CD14-positive monocyte (primary cell): ENCODE measurements around the gene ATF1. TPM values are rescaled to one million over a fixed set of nuclear protein-coding genes. Genes with fewer than 3 reads are reported as not detected.

ENCODE experiments used
- DNase-seq, 3 donors: peaks; one replicate each; pipeline ENCODE4 v3.0.0-alpha.2; 2011 to 2022
- H2AFZ ChIP-seq: 2 replicates; pipeline ENCODE4 v1.6.0; 2012; ENCODE audit warnings: mild to moderate bottlenecking, low read depth, low read length, inconsistent platforms; ENCODE audit not compliant: insufficient read depth, poor library complexity, severe bottlenecking
- H3K27ac ChIP-seq, 2 donors: 1 replicate in 1 of 2; 2 replicates in 1 of 2; pipeline ENCODE4 v1.5.1; 2012 to 2013; ENCODE audit warnings: low read length in 2 of 2, control low read depth in 1 of 2, inconsistent platforms in 1 of 2, low read depth in 1 of 2, mild to moderate bottlenecking in 1 of 2
- H3K27me3 ChIP-seq, 2 donors: one replicate each; pipeline versions ENCODE4 v1.6.0 to v1.6.1; 2011 to 2013; ENCODE audit warnings: low read length in 2 of 2; ENCODE audit not compliant: control insufficient read depth in 2 of 2, insufficient read depth in 2 of 2
- H3K36me3 ChIP-seq, 2 donors: replicated peaks in 1 of 2; 1 replicate in 1 of 2; 2 replicates in 1 of 2; pipeline versions ENCODE4 v1.5.1 to v1.6.1; 2012 to 2013; ENCODE audit warnings: low read length in 2 of 2, control low read depth in 1 of 2, inconsistent platforms in 1 of 2, mild to moderate bottlenecking in 1 of 2; ENCODE audit not compliant: insufficient read depth in 2 of 2, control insufficient read depth in 1 of 2
- H3K4me1 ChIP-seq, 2 donors: 1 replicate in 1 of 2; 2 replicates in 1 of 2; pipeline versions ENCODE4 v1.5.1 to v1.6.1; 2012 to 2013; ENCODE audit warnings: low read length in 2 of 2, control low read depth in 1 of 2, inconsistent platforms in 1 of 2, mild to moderate bottlenecking in 1 of 2, moderate library complexity in 1 of 2; ENCODE audit not compliant: insufficient read depth in 2 of 2, control insufficient read depth in 1 of 2
- H3K4me2 ChIP-seq: replicated peaks from 2 replicates; pipeline ENCODE3; 2012; ENCODE audit warnings: low read length, moderate library complexity, mild to moderate bottlenecking; ENCODE audit not compliant: poor library complexity, severe bottlenecking; ENCODE audit errors: extremely low read depth
- H3K4me3 ChIP-seq, 3 experiments: fragments of 200-600 bp in 1 of 3; sonication (generic) in 1 of 3; replicated peaks in 1 of 3; 1 replicate in 2 of 3; 2 replicates in 1 of 3; pipeline ENCODE4 v1.5.1; 2011 to 2013; ENCODE audit warnings: low read length in 3 of 3, mild to moderate bottlenecking in 3 of 3, control low read depth in 2 of 3, low read depth in 2 of 3, inconsistent platforms in 1 of 3, moderate library complexity in 1 of 3
- H3K79me2 ChIP-seq: 2 replicates; pipeline ENCODE4 v1.6.0; 2012; ENCODE audit warnings: mild to moderate bottlenecking, control low read depth, inconsistent platforms, low read length, moderate library complexity; ENCODE audit not compliant: insufficient read depth
- H3K9ac ChIP-seq: 2 replicates; pipeline ENCODE4 v1.6.0; 2017; ENCODE audit warnings: low read length, mild to moderate bottlenecking; ENCODE audit not compliant: insufficient read depth, poor library complexity, severe bottlenecking
- H3K9me3 ChIP-seq, 2 donors: replicated peaks in 1 of 2; 1 replicate in 1 of 2; 2 replicates in 1 of 2; pipeline versions ENCODE4 v1.5.1 to v1.6.1; 2012 to 2013; ENCODE audit warnings: low read length in 2 of 2, control low read depth in 1 of 2; ENCODE audit not compliant: control insufficient read depth in 1 of 2, insufficient read depth in 1 of 2
- H4K20me1 ChIP-seq: 2 replicates; pipeline ENCODE4 v1.6.0; 2012; ENCODE audit warnings: mild to moderate bottlenecking, low read length, control low read depth, moderate library complexity; ENCODE audit not compliant: insufficient read depth
- H3K27ac Mint-ChIP-seq, 7 donors: one replicate each; pipeline ENCODE4 v1.8.0; 2020; ENCODE audit warnings: mild to moderate bottlenecking in 7 of 7, mixed read lengths in 7 of 7, moderate library complexity in 6 of 7, inconsistent platforms in 2 of 7
- H3K27me3 Mint-ChIP-seq, 3 donors: one replicate each; pipeline ENCODE4 v1.8.0; 2021 to 2022; ENCODE audit warnings: low read depth in 3 of 3, mild to moderate bottlenecking in 3 of 3, mixed read lengths in 3 of 3, moderate library complexity in 3 of 3, inconsistent platforms in 1 of 3
- H3K36me3 Mint-ChIP-seq, 2 donors: one replicate each; pipeline ENCODE4 v1.8.0; 2020; ENCODE audit warnings: mixed read lengths in 2 of 2, inconsistent platforms in 1 of 2, mild to moderate bottlenecking in 1 of 2
- H3K4me1 Mint-ChIP-seq: one replicate; pipeline ENCODE4 v1.8.0; 2020; ENCODE audit warnings: mild to moderate bottlenecking, mixed read lengths
- H3K4me3 Mint-ChIP-seq, 2 donors: one replicate each; pipeline ENCODE4 v1.8.0; 2020; ENCODE audit warnings: mild to moderate bottlenecking in 2 of 2, mixed read lengths in 2 of 2, moderate library complexity in 1 of 2
- H3K9me3 Mint-ChIP-seq, 7 donors: one replicate each; pipeline ENCODE4 v1.8.0; 2020 to 2022; ENCODE audit warnings: mixed read lengths in 7 of 7, mild to moderate bottlenecking in 6 of 7, moderate library complexity in 6 of 7, inconsistent platforms in 2 of 7
- WGBS: methylation state at CpG from one replicate; pipeline ENCODE4 v1.1.5; 2013; ENCODE audit warnings: missing lambda C conversion rate; ENCODE audit not compliant: insufficient coverage; 5-methylcytosine and 5-hydroxymethylcytosine counted together
- intact Hi-C, 2 donors: fragments of 100-400 bp; cut with micrococcal nuclease; formaldehyde crosslinking; loops; one replicate each; pipeline versions ENCODE4 v1.15.0 to v1.15.1; 2023
- polyA plus RNA-seq, 3 donors: library from polyadenylated mRNA; depleted of rRNA in 1 of 3; unstranded in 2 of 3; stranded (reverse) in 1 of 3; fragments of 300-500 nt in 2 of 3; fragments of >200 nt in 1 of 3; fragmentation: Illumina TruSeq in 2 of 3; gene quantifications; 1 replicate in 2 of 3; 2 replicates in 1 of 3; pipeline ENCODE4 v1.2.3, GENCODE V29; 2012 to 2021
- TF ChIP-seq, protein P1 (sequence below): fragments of 200-600 bp; IDR thresholded peaks from one replicate; pipeline ENCODE4 v1.8.0; 2022; ENCODE audit warnings: antibody characterized with exemption, mild to moderate bottlenecking

Gene ATF1
- polyA plus RNA-seq, 3 donors: 12.6 to 21.9 (median 21.5) TPM

DNA sequence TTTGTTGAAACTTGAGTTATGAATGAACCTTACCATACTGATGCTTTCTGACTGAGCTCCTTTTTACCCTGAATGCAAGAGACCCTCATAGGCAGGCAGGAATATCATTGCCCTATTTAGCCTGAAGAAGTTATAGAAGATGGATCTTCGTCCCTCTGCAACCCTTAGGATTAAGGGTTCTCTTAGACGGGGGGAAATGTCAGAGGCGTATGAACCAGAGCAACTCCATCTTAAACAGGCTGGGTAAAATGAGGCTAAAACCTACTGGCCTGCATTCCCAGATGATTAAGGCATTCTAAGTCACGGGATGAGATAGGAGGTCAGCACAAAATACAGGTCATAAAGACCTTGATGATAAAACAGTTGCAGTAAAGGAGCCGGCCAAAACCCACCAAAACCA lies 7.5 kb downstream of the ATF1 start:
- Mint-ChIP-seq H3K4me1 (no peaks in the 10 kb centered on the region), H3K9me3 (no peaks in the 10 kb centered on the region), H3K4me3 (no peak overlapping the region), H3K27ac (no peak overlapping the region), H3K36me3 (peaks cover 24 to 49% of the 10 kb centered on the region in 2 donors), H3K27me3 (peaks cover 0 to 2% (median 0%) of the 10 kb centered on the region in 3 donors)
- TF ChIP-seq, protein P1, sequence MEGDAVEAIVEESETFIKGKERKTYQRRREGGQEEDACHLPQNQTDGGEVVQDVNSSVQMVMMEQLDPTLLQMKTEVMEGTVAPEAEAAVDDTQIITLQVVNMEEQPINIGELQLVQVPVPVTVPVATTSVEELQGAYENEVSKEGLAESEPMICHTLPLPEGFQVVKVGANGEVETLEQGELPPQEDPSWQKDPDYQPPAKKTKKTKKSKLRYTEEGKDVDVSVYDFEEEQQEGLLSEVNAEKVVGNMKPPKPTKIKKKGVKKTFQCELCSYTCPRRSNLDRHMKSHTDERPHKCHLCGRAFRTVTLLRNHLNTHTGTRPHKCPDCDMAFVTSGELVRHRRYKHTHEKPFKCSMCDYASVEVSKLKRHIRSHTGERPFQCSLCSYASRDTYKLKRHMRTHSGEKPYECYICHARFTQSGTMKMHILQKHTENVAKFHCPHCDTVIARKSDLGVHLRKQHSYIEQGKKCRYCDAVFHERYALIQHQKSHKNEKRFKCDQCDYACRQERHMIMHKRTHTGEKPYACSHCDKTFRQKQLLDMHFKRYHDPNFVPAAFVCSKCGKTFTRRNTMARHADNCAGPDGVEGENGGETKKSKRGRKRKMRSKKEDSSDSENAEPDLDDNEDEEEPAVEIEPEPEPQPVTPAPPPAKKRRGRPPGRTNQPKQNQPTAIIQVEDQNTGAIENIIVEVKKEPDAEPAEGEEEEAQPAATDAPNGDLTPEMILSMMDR: no peak
- H3K79me2 ChIP-seq: peaks cover 95% of the 10 kb centered on the region
- intact Hi-C loops: no loop called here
- H3K9ac ChIP-seq: no peak overlapping the region
- H3K27ac ChIP-seq: no peak overlapping the region
- WGBS: 96% methylated on average over 4 of the region's 5 CpGs
- peaks cover 58% of the 10 kb centered on the region for H4K20me1 ChIP-seq
- no peak overlapping the region for H3K4me3 ChIP-seq
- H3K27me3 ChIP-seq: no peaks in the 10 kb centered on the region
- DNase-seq: no peak
- H3K36me3 ChIP-seq: peaks cover 3 to 31% of the 10 kb centered on the region in 2 donors
- no peaks in the 10 kb centered on the region for H3K9me3 ChIP-seq
- H3K4me2 ChIP-seq: no peak overlapping the region
- H3K4me1 ChIP-seq: no peaks in the 10 kb centered on the region
- H2AFZ ChIP-seq: no peak overlapping the region

DNA sequence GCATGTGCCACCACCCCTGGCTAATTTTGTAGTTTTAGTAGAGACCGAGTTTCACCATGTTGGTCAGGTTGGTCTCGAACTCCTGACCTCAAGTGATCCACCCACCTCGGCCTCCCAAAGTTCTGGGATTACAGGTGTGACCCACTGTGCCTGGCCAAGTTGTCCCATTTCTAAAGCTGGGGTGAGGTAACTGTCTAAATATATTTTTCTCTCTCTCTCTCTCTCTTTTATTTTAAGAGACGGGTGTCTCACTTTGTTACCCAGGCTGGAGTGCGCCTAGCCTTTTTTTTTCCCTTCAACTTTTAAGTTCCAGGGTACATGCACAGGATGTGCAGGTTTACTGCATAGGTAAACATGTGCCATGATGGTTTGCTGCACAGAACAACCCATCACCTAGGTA lies 8.6 kb downstream of the ATF1 start:
- Histone ChIP-seq H3K36me3 (peaks cover 3 to 31% of the 10 kb centered on the region in 2 donors), H3K27me3 (no peaks in the 10 kb centered on the region), H3K4me2 (no peak overlapping the region), H4K20me1 (peaks cover 55% of the 10 kb centered on the region), H3K79me2 (peaks cover 94% of the 10 kb centered on the region), H3K27ac (no peak overlapping the region), H3K4me3 (no peak overlapping the region), H2AFZ (no peak overlapping the region), H3K9me3 (no peaks in the 10 kb centered on the region), H3K9ac (no peak overlapping the region), H3K4me1 (no peaks in the 10 kb centered on the region)
- H3K4me3 Mint-ChIP-seq: no peak overlapping the region
- DNase-seq: no peak
- intact Hi-C loops: no loop called here
- TF ChIP-seq, protein P1: no peak
- H3K36me3 Mint-ChIP-seq: peaks cover 24 to 49% of the 10 kb centered on the region in 2 donors
- H3K27ac Mint-ChIP-seq: peak overlapping the region in 2 of 7 donors; percentile 28 to 86
- WGBS: no CpG with 5 or more reads among the region's 5 CpGs
- H3K9me3 Mint-ChIP-seq: no peaks in the 10 kb centered on the region
- no peaks in the 10 kb centered on the region for H3K4me1 Mint-ChIP-seq
- peaks cover 0 to 2% (median 0%) of the 10 kb centered on the region in 3 donors for H3K27me3 Mint-ChIP-seq
